Airway epithelial cell (primary cell): ENCODE results near the gene DDN. TPM values are rescaled to one million over a fixed set of nuclear protein-coding genes. Genes with fewer than 3 reads are reported as not detected.

ENCODE experiments used
- total RNA-seq: library from RNA; depleted of rRNA; stranded (reverse); fragments of >200 nt; gene quantifications from 2 replicates; pipeline ENCODE4 v1.2.3, GENCODE V29; 2015

DDN gene
- total RNA-seq, result 0.28 and 0.78 TPM in 2 replicates

DNA sequence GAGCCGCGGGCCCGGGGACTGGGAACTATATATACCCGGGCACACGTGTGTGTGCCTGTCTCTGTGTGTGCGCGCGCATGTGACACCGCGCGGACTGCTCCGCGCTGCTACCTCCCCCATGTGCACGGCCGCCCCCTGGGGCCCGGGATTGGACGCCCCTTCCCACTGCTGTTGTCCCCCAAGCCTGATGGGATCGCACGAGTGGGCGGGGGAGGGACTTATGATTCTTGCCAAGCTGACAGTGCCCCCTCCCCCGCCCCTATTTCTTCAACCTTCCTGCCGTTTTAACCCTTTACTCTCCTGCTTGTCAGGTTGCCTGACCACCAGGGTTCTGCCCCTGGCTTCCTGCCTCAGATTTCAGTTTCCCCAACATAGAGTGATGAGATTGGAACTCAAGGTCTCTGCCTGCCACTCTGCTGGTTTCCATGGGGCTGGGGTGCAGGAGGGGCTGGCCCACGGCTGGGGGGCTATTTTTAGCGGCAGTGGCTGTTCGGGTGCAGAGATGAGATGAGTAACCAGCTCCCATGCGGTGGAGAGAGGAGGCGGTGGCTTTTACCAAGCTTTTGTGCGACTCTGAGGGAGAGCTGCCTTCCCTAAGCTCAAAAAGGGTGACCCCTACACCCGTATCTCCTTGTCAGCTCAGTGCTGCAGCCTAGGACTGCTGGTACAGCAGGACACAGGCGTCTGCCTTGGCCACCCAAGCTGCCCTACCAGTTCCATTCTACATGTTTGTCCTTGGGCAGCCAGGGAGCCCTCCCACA, at the start of gene DDN:
Gene DDN (minus strand): TSS at position 5 of the 761 bp plus-strand sequence. CDS start 88 bp downstream, outside the sequence.

GRCh38 chr12:49018261-49019119, 19.3 kb upstream of the DDN start, which contains the start of gene PRKAG1:
TSS of gene PRKAG1 (minus strand) at chr12:49018776. CDS start at chr12:49018740, 36 bp downstream.

GRCh38 chr12:48978291-48978740, 20.9 kb downstream of the DDN start, which contains the start of gene WNT1:
TSS of gene WNT1 (plus strand) at chr12:48978322. CDS start at chr12:48978651, 329 bp downstream.

GRCh38 chr12:48957141-48958048, 41.8 kb downstream of the DDN start, which contains the start of gene ARF3:
TSS of gene ARF3 (minus strand) at chr12:48957487. CDS start at chr12:48941095, 16,392 bp downstream.

Other genes with a start within 250 kb of the DDN start
- 17.3 and 18.2 TPM in 2 replicates for gene ADCY6, start 210.3 kb downstream of the DDN start, total RNA-seq
- 14.7 and 22.0 TPM in 2 replicates for gene CACNB3, start 180.9 kb downstream of the DDN start, total RNA-seq
- gene DDX23, start 147.2 kb downstream of the DDN start, total RNA-seq, result 64.0 and 65.6 TPM in 2 replicates
- 0.46 and 0.92 TPM in 2 replicates for gene RND1, start 133.5 kb downstream of the DDN start, total RNA-seq
- gene FKBP11, start 73.9 kb downstream of the DDN start, total RNA-seq, result 11.4 and 12.8 TPM in 2 replicates
- 79.6 and 95.4 TPM in 2 replicates for gene ARF3, start 41.9 kb downstream of the DDN start, total RNA-seq
- 0.21 and 0.84 TPM in 2 replicates for gene WNT10B, start 27.6 kb downstream of the DDN start, total RNA-seq
- gene WNT1, start 21.1 kb downstream of the DDN start, total RNA-seq, result not detected in 2 replicates
- gene PRKAG1, start 19.4 kb upstream of the DDN start, total RNA-seq, result 71.0 and 72.2 TPM in 2 replicates
- 13.6 and 21.0 TPM in 2 replicates for gene KMT2D, start 61.4 kb upstream of the DDN start, total RNA-seq
- 0.09 and 0.14 TPM in 2 replicates for gene RHEBL1, start 70.6 kb upstream of the DDN start, total RNA-seq
- gene DHH, start 95.4 kb upstream of the DDN start, total RNA-seq, result under 0.01 TPM in 1 of 2 replicates, not detected in the other
- 13.4 and 20.5 TPM in 2 replicates for gene LMBR1L, start 111.5 kb upstream of the DDN start, total RNA-seq
- 1,869 and 2,269 TPM in 2 replicates for gene TUBA1B, start 132.0 kb upstream of the DDN start, total RNA-seq
- gene TUBA1A, start 189.7 kb upstream of the DDN start, total RNA-seq, result 66.9 and 96.8 TPM in 2 replicates